ENCODE data around the gene C1QB. TPM values are rescaled to one million over a fixed set of nuclear protein-coding genes. Genes with fewer than 3 reads are reported as not detected.

Gene C1QB
- total RNA-seq, 2 donors from 2014 or later, result 73.9 to 85.4 TPM

DNA sequence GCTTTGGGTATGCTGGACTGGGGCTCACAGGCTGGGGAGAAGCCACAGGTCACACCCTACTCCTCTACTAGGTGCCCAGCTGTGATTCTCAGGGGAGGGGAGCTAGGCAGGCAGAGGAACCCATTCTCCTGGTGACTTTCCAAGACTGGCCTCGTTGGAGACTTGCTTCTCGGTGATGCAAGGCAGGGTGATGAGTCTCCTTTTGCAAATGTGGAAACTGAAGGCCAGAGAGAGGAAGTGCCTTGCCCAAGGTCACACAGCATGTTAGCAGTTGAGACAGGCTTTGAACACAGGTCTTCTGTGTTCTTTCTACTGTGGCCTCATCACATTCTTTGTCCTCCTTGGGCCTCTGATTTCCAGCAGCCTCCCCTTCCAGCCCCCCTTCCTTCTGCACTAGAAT is 37.1 kb upstream of the C1QB start:
- Histone ChIP-seq H3K4me1 (no peaks in the 10 kb centered on the region), H3K4me3 (no peak overlapping the region), H3K27ac (no peak overlapping the region), H3K9me3 (no peaks in the 10 kb centered on the region), H3K27me3 (peaks cover 0 to 6% of the 10 kb centered on the region in 2 donors), H3K36me3 (replicated peaks in 1 of 2; ENCODE audit: insufficient read depth in 1 of 2, low read depth in 2 of 2) (no peaks in the 10 kb centered on the region)
- intact Hi-C loops (cut with DNase I), result no loop called here
- DNase-seq, result no peak
- no peak for ATAC-seq
- WGBS, 2 donors, result 49 to 73% methylated on average over 2 of the region's 2 CpGs
- no peak for TF ChIP-seq POLR2A (IDR thresholded peaks at IDR 0.05)
- TF ChIP-seq, protein P1, sequence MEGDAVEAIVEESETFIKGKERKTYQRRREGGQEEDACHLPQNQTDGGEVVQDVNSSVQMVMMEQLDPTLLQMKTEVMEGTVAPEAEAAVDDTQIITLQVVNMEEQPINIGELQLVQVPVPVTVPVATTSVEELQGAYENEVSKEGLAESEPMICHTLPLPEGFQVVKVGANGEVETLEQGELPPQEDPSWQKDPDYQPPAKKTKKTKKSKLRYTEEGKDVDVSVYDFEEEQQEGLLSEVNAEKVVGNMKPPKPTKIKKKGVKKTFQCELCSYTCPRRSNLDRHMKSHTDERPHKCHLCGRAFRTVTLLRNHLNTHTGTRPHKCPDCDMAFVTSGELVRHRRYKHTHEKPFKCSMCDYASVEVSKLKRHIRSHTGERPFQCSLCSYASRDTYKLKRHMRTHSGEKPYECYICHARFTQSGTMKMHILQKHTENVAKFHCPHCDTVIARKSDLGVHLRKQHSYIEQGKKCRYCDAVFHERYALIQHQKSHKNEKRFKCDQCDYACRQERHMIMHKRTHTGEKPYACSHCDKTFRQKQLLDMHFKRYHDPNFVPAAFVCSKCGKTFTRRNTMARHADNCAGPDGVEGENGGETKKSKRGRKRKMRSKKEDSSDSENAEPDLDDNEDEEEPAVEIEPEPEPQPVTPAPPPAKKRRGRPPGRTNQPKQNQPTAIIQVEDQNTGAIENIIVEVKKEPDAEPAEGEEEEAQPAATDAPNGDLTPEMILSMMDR (IDR thresholded peaks at IDR 0.05), result no peak

DNA sequence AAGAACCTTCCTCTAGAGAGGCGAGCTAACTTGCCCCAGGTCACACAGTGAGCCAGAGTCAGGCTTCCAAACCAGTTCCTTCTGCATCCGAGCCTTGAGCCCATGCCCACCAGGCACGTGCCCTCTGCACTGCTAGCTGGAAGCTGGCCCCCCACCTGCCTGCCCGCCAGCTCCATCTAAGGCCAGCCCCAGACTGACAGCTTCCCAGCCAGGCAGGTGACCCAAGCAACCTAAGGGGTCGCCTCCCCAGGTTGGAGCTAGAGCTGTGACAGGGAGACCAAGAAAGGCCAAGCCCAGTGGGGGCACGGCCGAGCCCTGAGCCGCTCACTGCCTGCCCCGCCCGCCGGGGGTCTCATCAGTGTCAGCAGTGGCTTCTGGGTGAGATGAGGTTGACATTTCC is 36.5 kb upstream of the C1QB start:
- Histone ChIP-seq H3K9me3 (no peaks in the 10 kb centered on the region), H3K4me1 (no peaks in the 10 kb centered on the region), H3K36me3 (replicated peaks in 1 of 2; ENCODE audit: insufficient read depth in 1 of 2, low read depth in 2 of 2) (no peaks in the 10 kb centered on the region), H3K27me3 (peaks cover 0 to 6% of the 10 kb centered on the region in 2 donors), H3K4me3 (no peak overlapping the region), H3K27ac (no peak overlapping the region)
- 53 to 64% methylated on average over 2 to 10 of the region's 11 CpGs for WGBS, 2 donors
- intact Hi-C loops (cut with DNase I), result no loop called here
- no peak for ATAC-seq
- DNase-seq, result no peak
- TF ChIP-seq, protein P1 (IDR thresholded peaks at IDR 0.05), result no peak
- TF ChIP-seq POLR2A (IDR thresholded peaks at IDR 0.05), result no peak

DNA sequence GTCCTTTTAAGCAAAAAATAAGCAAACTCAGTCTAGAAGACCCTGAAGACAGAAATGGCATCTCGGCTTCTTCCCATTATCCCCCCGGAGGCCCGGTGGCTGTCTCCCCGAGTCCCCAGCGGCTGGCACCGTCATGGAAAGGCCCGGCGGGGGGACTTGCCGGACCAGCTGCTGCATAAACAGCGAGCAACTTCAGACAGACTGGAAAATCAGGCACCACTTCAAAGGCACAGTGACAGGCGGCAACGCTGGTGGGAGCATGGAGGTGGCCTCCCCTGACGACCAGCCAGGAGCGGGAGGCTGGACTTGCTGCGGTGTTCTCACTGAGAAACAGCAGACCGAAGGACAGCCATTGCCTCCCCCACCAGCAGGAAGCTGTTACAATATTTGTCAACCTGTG is 35.0 kb upstream of the C1QB start:
- Histone ChIP-seq H3K4me3 (no peak overlapping the region), H3K9me3 (no peaks in the 10 kb centered on the region), H3K27me3 (no peaks in the 10 kb centered on the region), H3K4me1 (no peaks in the 10 kb centered on the region), H3K36me3 (replicated peaks in 1 of 2; ENCODE audit: insufficient read depth in 1 of 2, low read depth in 2 of 2) (no peaks in the 10 kb centered on the region), H3K27ac (no peak overlapping the region)
- TF ChIP-seq, protein P1 (IDR thresholded peaks at IDR 0.05), result no peak
- TF ChIP-seq POLR2A (IDR thresholded peaks at IDR 0.05), result no peak
- intact Hi-C loops (cut with DNase I), result no loop called here
- no peak for DNase-seq
- 27 to 38% methylated on average over 9 to 16 of the region's 16 CpGs for WGBS, 2 donors
- no peak for ATAC-seq

DNA sequence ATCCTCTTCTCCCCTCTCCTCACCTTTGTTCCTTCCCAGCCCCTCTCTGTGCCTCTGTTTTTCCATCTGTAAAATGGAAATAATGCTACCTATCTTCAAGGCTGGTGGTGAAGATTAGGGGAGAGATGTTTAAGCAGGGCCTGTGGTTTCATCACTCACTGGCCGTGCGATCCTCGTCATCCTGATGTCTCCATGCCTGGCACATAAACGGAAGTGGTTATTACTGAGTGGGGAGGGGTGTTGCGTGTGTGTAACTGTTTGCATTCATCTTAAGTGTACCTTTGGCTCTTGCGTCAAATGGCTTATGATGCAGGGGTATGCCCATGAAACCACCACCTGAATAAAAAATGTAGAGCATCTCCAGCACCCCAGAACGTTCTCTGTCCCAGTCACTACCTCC is 33.8 kb upstream of the C1QB start:
- DNase-seq, result no peak
- intact Hi-C loops (cut with DNase I), result no loop called here
- H3K9me3 ChIP-seq, result no peaks in the 10 kb centered on the region
- no peak overlapping the region for H3K4me3 ChIP-seq
- no peaks in the 10 kb centered on the region for H3K27me3 ChIP-seq
- TF ChIP-seq POLR2A (IDR thresholded peaks at IDR 0.05), result no peak
- TF ChIP-seq, protein P1 (IDR thresholded peaks at IDR 0.05), result no peak
- H3K36me3 ChIP-seq (replicated peaks in 1 of 2; ENCODE audit: insufficient read depth in 1 of 2, low read depth in 2 of 2), result no peaks in the 10 kb centered on the region
- no peak overlapping the region for H3K27ac ChIP-seq
- WGBS, 2 donors, result 71 to 80% methylated on average over 7 of the region's 7 CpGs
- ATAC-seq, result no peak
- no peaks in the 10 kb centered on the region for H3K4me1 ChIP-seq

DNA sequence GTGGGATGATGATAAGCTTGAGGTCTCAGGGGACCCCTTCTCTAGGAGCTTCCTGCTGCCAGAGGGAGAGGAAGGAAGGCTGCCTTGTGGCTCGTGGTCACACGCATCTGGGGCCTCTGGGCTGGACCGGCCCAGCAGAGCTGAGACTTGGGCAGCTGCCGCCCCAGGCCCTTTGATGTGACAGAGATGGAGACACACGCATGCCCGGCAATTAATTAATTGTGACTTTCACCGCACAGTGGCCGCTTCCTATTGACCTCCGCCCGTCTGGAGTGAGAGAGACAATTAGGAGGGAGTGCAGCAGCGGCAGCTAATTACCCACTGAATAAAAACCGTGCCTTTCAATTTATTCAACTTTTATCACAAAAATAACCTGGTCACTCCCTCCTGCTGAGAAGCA is 33.2 kb upstream of the C1QB start:
- ATAC-seq (no peak), DNase-seq (no peak)
- Histone ChIP-seq H3K9me3 (no peaks in the 10 kb centered on the region), H3K27me3 (no peaks in the 10 kb centered on the region), H3K4me1 (no peaks in the 10 kb centered on the region), H3K27ac (no peak overlapping the region), H3K4me3 (no peak overlapping the region), H3K36me3 (replicated peaks in 1 of 2; ENCODE audit: insufficient read depth in 1 of 2, low read depth in 2 of 2) (no peaks in the 10 kb centered on the region)
- 54 to 69% methylated on average over 10 to 12 of the region's 12 CpGs for WGBS, 2 donors
- TF ChIP-seq, protein P1 (IDR thresholded peaks at IDR 0.05), result no peak
- no peak for TF ChIP-seq POLR2A (IDR thresholded peaks at IDR 0.05)
- intact Hi-C loops (cut with DNase I), result no loop called here

All from body of pancreas (tissue), 4 donors.